NCI-H345 treated with DMSO at 0.1 percent for 48 hours (cell line): ENCODE results near the gene SYT2.
"Not testable (repeated sequence)": the region's sequence is repeated elsewhere in the genome, so short reads cannot be mapped to it uniquely, and the experiment has no call there.

Source experiments
- DNase-seq: peaks from one replicate; lab custom pipeline; 2025; ENCODE audit not compliant: unreplicated experiment; lab: John Stamatoyannopoulos, UW

The SYT2 gene

DNA sequence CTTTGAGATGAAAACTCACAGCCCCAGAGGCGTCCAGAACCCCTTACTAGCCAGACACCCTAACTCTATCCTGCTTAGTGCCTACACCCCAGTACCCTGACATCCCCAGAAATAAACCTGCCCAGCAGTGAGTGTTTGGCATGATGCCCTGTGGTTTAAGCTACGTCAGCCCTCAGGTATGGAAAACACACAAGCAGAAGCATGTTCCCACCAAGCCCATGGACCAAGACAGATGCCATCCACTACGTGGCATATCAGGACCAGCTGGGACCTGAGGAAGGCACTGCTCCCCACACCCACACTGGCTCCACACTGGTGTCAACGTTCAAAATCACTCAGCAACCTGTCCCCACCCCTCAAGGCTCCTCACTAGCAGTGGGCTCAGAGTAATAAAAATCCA, 116.4 kb downstream of the SYT2 start:
- DNase-seq, result no peak

DNA sequence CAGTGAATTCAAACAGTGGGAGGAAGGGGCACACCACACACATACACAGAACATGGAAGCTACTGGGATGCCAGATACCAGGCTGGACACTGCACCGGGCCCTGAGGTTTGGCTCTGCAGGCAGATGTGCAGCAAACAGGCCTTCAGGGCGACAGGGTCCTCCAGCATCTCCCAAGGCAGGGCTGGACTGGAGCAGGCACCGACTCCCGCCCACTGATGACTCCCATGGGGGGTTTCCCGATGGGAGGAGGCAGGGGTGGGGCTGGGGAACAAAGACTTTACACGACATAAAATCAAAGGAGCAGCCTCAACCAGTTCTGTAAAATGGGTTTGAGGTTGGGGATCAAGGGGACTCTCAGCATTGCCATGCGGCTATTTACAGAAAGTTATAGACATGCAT, 118.1 kb downstream of the SYT2 start:
- no peak for DNase-seq

DNA sequence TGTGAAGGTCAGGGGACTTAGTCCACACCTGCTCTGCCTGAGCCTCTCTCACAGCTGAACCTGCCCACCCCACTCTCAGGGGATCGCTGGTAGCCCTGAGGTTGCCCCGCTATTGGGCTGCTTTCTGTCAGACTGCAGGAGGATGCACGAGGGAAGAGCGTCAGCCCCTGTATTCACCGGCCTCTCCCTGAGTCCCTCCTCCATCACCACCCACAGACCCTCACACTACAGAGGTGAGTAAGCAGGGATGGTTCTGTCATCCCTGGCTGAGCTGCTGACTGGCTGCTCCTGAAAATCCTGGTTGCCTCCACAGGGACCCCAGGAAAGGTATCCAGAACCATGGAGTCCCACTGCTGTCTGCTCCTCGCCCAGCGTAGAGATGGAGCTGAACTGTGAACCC, 118.7 kb downstream of the SYT2 start:
- no peak for DNase-seq

DNA sequence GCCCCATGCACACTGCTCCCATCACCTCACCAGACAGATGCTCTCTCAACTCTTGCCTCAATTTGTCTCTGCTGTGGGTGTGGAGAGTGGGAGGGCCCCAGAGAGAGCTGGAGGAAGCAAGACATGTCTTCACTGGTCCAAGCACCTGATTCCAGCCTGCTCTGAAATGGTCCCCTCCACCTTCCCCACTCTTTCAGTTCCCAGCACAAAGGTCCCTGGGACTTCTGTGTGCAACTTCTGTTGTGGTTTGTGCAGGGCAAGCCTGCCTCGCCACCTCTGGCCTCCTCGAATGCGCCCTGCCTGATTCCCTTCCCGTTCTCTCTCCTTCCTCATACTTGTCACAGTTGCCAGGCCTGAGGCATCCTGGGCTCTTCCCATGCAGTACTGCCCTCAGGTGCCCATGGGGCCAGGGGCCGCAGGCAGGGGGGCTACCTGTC, 119.3 kb downstream of the SYT2 start:
- DNase-seq, result no peak

DNA sequence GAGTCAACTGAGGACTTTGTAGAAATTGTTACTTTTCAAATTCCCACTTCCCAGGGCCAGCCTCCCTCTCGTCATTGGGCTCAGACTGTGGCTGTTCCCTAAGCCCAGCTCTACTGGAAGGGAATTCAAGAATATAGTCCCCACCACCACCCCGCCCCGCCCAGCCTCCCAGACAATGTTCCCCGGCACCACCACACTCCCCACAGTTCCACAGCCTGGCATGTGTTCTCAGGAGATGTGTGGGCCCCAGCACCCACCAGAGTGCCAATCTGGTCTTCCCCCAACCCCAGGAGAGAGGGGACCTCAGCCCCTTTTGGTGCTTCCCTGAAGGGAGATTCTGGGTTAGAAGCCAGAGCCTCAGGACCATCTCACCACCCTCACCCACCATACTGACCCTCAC, 120.1 kb downstream of the SYT2 start:
- no peak for DNase-seq

DNA sequence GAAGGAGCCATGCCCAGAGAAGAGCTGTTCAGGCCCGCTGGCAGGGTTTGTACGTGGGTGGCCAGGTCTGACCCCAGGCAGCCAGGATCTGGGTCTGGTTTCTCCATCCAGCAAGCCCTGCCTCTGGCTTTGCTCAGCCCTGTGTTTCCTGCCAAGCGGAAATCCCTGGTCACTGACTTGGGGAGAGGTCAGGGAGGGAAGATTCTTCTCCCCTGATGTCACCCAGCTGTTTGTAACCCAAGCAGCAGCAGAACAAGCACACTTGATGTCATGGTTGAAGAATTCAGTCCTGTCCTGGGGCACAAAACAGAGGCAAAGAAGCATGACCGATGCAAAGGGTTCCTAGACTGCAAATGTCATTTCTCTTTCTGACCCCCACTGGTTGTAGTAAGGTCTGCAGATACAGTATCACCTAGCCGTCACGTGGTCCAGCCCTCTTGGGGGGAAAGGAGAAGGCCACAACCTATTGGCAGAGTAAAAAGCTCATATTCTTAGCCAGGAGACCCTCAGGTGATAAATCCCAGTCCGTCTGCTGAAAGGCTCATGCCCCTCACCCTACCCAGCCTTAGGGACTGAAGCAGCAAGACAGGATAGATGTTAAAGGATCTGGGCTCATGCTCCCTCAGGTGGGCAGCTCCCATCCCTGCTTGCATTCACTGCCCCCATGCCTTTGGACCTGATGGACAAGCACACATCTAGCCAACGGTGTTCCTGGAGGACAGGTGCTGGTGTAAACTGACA, 120.9 kb downstream of the SYT2 start:
- no peak for DNase-seq

DNA sequence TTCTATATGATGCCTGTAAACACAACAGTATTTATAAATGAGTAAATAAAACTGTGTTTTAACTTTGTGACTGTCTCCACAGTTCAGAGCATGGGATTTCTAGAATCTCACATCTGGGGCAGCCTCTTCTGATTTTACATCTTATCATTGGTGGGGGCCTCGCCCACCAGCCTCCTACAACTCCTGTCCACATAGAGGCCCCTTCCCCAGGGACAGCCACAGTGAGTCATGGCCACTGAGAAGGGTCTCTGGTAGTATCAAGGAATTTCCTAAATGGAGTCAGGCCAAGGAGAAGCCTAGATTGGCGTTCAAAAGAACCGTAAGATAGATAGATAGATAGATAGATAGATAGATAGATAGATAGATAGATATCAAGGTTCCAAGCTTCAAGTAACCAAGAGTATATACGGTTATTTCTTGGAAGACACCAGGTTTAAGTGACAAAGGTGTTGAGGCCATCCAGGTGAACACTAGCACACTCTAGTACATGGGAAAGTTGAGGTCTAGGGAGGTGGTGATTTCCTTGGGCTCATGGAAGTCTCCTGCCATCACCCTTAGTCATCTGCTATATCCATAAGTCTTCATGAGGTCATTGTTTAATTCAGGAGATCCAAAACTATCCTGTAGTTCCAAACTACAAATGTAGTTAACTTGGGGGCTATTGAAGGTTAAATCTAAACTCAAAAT, 121.6 kb downstream of the SYT2 start:
- DNase-seq, result no peak

DNA sequence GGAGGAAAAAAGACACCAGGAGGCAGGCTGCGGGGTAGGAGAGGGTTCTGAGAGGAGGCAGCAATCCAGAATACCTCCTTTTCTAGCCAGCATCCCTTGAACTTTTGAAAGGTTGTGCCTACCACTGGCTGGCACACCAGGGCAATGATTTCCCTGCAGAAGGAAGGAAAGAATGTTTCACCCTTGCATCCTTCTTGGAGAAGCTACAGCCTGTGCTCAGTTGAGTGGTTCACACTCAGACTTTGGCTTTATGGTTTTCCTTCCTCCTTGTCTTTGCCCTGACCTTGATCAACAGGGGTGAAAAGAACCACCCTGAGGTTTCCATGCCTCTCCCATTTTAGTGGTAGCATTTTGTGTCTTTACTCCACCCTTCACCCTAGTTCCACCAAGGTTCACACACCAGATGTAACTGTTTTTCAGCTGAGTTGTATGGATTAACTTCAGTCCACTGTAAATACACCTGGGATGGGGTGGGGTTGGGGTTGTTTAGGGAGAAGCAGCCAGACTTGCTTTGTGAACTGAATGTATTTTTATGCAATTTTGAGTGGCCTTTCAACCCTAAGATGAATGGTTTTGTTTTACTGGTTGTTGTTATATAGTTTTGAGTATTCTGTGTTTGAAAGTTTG, 122.3 kb downstream of the SYT2 start:
- DNase-seq, result no peak

DNA sequence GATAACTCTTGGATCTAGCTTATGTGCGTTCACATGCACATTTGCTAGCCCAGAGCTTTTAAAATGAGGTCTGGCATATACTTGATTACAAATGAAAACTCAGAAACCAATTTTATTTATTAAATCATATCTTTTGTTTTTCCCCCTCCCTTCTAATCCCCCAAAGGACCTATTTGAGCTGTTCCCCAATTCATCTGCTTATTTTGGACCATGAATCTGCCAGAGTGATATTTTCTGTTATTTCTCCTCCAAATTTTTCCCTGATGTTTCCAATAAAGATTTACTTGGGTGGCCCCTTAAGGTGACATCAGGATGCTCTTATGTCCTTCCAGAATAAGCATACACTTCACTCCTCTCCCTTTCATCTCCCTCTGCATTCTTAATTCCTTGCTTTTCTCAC, 123.4 kb downstream of the SYT2 start:
- DNase-seq, result no peak

DNA sequence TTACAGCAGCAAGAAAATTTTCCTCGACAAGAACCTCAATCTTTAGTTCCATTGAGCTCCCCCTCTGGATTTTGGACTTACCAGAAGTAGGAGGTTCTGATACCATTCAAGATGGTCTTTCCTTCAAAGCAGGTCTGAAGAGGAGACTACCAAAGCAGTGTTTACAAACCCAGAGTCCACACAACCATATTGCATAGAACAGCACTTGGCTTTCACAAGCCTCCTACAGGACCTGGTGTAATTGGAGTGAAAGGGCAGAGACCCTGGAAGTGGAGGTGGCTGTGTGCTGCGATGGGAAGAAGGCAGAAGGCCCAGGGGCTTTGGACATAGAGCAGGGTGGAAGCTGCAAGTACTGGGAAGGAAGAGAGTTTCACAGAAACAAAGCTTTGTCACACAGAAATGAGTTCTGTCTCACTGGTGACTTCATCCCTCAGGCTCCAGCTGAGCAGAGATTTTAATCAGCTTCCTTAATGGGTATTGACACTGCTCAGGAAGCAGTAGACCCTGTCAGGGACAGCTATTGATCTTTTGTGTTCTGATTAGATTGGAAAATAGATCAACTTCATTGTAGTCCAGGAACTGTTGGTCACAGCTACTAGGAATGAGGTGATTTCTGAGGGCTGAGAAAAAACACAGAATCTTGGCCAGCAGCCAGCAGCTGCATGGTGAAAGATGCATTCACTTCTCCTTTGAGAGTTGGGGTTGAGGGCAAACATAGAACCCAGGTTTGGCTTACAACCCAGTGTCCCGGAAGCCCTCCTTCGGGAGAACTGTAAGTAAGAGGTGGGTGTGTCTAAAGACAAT, 124.0 kb downstream of the SYT2 start:
- DNase-seq, result peak; percentile 7

DNA sequence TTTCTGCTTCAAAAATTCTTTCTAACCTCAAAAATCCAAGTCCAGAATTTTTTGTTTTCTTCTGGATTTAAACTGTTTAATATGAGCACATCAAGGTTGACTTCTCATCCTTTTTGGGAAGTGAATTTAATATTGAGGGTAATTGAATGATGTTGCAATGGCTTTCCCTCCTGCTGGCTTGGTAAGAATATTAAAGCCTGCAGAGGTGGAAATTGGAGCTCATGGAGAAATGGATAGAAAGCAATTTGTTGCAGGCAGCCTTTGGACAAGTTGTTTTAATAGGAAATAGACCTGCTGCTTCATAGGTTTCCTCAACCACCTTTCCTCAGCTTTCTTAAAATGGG, 124.7 kb downstream of the SYT2 start:
- no peak for DNase-seq

DNA sequence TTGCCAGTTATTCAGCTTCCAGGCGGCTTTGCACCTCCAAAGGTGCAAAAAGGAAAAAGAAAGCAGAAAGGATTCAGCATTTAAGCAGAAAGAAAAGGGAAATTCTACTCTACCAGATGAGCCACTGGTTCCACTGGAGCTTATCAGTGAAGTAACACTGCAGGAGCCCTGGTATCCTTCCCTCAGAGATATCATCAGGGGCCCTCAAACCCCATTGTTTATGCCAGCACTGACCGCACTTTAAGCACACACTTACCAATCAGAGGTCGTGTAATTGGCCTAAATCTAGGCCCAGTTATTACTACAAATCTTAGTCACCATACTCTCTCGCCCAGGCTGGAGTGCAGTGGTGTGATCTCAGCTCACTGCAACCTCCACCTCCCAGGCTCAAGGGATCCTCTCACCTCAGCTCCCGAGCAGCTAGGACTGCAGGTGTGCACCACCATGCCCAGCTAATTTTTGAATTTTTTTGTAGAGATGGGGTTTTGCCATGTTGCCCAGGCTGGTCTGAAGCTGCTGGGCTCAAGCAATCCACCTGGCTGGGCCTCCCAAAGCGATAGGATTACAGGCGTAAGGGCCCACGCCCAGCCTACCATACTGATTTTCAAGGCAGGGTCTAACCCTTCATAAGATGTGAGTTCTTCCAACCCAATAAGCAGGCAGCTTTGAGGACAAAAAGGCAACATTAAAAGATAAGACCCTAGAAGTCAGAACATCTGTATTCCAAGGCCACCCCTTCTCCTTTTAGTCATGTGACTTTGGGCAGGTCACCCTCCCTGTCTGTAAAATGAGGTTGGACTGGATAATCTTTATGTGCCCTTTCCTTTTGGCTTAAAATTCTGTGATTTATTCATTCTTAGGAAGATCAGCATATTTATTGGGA, 125.3 kb downstream of the SYT2 start:
- DNase-seq, result no peak

DNA sequence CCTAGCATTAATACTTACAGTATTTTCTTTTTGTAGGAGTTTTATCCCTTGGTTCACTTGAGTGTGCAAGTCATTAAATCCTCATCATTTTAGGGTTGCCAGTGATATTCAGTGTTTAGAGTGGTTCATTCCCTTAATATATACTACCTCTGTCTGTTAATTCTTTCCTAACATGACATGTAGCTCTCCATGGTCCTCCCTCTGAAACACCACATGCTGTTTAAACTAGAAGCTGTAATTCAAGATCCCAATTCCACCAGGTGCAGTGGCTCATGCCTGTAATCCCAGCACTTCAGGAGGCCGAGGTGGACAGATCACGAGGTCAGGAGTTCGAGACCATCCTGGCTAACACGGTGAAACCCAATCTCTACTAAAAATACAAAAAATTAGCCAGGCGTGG, 127.9 kb downstream of the SYT2 start:
- not testable (repeated sequence) for DNase-seq

DNA sequence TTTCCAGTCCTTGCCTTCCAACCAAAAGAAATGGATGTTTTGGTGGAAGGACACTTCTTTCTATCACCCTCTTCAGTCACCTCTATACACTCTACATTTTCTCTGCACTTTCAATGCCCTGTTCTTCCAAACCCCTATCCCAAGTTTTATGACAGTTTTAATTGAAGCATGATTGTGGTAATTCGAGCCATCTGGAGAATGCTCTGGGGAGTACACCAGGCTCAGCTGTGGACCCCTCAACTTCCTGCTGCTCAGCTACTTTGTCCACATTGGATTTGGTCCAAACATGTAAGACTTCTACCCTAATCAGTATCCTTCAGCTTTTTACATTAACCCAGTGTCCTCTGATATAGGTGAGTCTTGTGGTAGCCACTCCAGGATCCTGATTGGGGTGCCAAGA, 129.6 kb downstream of the SYT2 start:
- no peak for DNase-seq

DNA sequence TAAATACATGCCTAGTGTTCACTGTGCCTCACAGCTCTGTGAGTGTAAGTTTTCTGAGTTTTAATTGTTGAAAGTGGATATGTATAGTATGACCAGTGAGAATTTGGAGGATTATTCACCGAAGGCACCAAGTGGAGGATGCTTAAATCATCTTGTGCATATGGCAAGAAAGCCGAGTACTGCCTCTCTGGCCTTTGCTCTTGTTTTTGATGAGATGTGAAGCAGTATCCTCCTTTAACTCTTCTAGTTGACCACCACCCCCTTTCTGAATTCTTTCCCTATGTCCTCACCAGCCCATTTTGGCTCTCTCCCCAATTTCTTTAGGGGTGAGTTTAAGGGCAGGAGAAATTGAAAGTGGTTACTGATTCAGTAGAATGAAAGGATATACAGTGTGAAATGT, 130.4 kb downstream of the SYT2 start:
- DNase-seq, result no peak

DNA sequence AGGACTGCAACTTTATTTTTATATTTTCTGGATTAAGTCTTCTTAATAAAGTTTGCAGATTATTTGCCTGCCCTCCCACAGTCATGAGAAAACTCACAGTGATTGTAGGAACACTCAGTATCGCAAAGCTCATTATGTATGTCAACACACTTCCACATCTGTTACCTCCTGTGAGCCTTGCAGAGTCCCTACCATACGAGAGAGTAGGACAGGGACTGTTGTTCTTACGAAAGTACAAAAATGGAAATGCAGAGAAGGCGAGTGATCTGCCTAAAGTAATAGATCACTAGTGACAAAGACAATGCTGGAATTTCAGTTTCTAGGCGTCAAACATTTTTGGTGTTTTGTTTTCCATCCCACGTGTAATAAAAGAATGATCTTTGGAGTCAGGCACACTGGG, 131.7 kb downstream of the SYT2 start:
- no peak for DNase-seq

DNA sequence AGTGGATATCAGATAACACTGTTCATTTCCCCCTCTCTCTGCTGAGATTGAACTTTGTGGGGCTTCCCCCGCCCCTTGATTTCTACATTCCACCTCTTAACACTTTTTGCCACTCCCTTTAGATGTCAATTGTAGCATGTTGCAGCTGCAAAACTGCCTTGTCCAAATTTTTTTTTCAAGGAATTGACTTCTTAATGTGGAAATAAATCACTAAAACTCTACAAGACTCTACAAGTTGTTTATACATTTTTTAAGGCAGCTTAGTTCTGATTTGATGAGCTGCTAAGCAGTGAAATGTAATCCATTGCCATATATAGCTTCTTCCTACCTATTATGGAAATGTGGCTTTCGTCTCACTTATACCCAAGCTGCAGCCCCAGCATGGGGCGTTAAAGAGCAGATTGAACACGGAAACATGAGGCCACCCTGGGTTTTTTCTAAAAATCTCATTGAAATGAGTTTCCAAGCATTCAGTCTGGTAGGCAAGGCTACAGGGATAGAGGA, 132.2 kb downstream of the SYT2 start:
- DNase-seq, result no peak

DNA sequence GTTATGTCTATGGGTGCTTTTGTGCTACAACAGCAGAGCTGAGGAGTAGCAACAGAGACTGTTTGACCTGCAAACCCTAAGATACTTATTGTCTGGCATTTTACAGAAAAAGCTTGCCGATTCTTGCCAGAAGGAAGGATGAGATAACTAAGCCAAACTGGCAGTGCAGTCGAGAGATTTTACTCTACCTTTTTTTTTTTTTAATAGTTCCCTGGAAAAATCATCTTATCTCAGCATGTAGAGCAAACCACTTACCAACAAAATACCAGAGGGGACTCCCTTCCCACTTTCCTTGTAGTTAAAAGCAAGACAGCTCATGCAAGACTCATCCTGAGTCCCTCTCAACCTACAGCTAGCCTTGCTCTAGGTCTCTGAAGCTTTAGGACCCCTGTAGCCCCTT, 132.9 kb downstream of the SYT2 start:
- DNase-seq, result no peak

DNA sequence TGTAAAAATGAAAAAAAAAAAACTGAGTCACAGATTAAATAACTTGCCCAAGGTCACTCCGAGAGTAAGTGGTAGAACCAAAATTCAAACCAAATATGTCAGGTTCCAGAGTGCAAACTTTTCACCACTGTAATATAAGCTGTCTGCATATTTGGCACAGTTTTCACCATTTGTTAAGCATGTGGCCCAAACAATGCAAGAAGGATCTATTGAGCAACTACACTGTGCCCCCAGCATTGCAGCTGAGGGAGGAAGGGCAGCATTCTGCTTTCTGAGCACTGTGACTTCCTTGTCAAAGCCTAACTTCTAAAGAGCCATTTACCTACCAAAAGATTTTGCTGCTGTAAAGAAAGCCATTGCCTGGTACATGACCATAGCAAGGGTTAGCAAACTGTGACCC, 133.4 kb downstream of the SYT2 start:
- DNase-seq, result no peak

DNA sequence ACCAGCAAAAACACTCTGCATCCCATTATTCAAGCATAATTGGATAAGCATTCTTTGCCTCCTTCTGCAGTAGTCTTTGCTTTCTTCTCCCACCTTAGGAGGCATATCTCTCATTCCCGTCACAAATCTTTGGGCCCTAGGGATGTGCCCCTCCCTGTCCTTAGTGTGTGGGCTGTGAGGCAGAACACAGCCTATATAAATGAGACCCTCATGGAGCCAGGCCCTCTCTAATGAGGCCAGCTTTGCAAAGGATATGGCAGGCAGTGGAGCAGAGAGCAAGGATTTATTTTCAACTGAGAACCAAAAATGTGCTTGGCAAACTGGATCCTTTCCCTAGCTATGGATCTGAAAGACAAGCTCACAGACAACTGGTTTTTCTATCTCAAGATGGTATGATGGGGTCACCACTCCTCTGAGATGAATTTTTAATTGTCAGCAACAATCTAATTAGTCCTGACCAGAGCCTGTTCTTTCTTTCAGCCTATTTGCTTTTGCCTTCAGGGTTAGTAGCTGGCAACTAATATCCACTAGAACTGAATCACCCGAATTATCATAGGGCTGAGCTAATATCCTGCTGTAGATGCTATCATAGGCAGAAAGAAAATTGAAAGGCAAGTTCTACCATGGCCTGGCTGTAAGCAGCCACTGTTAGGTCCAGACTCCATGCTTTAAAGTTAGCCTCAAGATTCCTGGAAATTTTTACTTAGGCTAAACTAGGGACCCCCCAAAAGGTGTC, 134.2 kb downstream of the SYT2 start:
- DNase-seq, result no peak
